ENCODE results near the gene ZNF304. TPM values are rescaled to one million over a fixed set of nuclear protein-coding genes. Genes with fewer than 3 reads are reported as not detected.

Gene ZNF304
- total RNA-seq, 2 donors from 2014 or later, result 2.9 to 4.0 TPM

GRCh38 chr19:57403737-57404563, 52.9 kb downstream of the ZNF304 start:
- 72 to 86% methylated on average over 3 to 8 of the region's 9 CpGs for WGBS, 2 donors
- Histone ChIP-seq H3K4me3 (no peak overlapping the region), H3K27ac (no peak overlapping the region), H3K4me1 (no peaks in the 10 kb centered on the region), H3K36me3 (replicated peaks in 1 of 2; ENCODE audit: insufficient read depth in 1 of 2, low read depth in 2 of 2) (peaks cover 0 to 2% of the 10 kb centered on the region in 2 donors), H3K9me3 (peaks cover 0 to 31% (median 0%) of the 10 kb centered on the region in 3 donors), H3K27me3 (no peaks in the 10 kb centered on the region)
- no peak for TF ChIP-seq POLR2A (IDR thresholded peaks at IDR 0.05)
- TF ChIP-seq CTCF (IDR thresholded peaks at IDR 0.05), result no peak
- ATAC-seq (no peak), DNase-seq (no peak)
- intact Hi-C loops (cut with DNase I), result no loop called here

GRCh38 chr19:57406516-57407123, 55.5 kb downstream of the ZNF304 start:
- Histone ChIP-seq H3K27me3 (no peaks in the 10 kb centered on the region), H3K36me3 (replicated peaks in 1 of 2; ENCODE audit: insufficient read depth in 1 of 2, low read depth in 2 of 2) (no peaks in the 10 kb centered on the region), H3K4me3 (no peak overlapping the region), H3K4me1 (peaks cover 2% of the 10 kb centered on the region), H3K27ac (no peak overlapping the region), H3K9me3 (peaks cover 0 to 17% (median 0%) of the 10 kb centered on the region in 3 donors)
- whole genome bisulfite sequencing, 2 donors, result 14% methylated on average over 8 of the region's 8 CpGs
- DNase-seq (peak; percentile 47 to 54 (median 52)), ATAC-seq (peak; percentile 51)
- intact Hi-C loops (cut with DNase I), result no loop called here
- peak in 6 of 7 experiments; percentile 30 to 51 (median 40) for TF ChIP-seq CTCF (IDR thresholded peaks at IDR 0.05)
- no peak for TF ChIP-seq POLR2A (IDR thresholded peaks at IDR 0.05)

Other genes starting within 250 kb of the ZNF304 start
- not detected for gene USP29, start 231.3 kb upstream of the ZNF304 start, total RNA-seq
- not detected for gene ZIM3, start 206.1 kb upstream of the ZNF304 start, total RNA-seq
- not detected for gene DUXA, start 183.8 kb upstream of the ZNF304 start, total RNA-seq
- gene ZNF264, start 159.8 kb upstream of the ZNF304 start, total RNA-seq, result 10 to 100 TPM; 17.1 to 35.0 TPM
- gene AURKC, start 120.2 kb upstream of the ZNF304 start, total RNA-seq, result not detected
- 10 to 100 TPM in 1 of 2 donors, 1 to 10 TPM in 1; 8.8 to 13.8 TPM for gene ZNF805, start 110.6 kb upstream of the ZNF304 start, total RNA-seq
- 10 to 100 TPM; 22.7 to 30.1 TPM for gene ZNF460, start 70.8 kb upstream of the ZNF304 start, total RNA-seq
- 1 to 10 TPM in 1 of 2 donors, under 1 TPM in 1; 0.33 to 3.9 TPM for gene ZNF543, start 30.8 kb upstream of the ZNF304 start, total RNA-seq
- gene TRAPPC2B, start 12.3 kb downstream of the ZNF304 start, total RNA-seq, result 1 to 10 TPM; 2.6 to 8.6 TPM
- gene ZNF547, start 12.3 kb downstream of the ZNF304 start, total RNA-seq, result 1 to 10 TPM in 1 of 2 donors, not detected in 1; 3.9 TPM
- gene ZNF548, start 38.6 kb downstream of the ZNF304 start, total RNA-seq, result 1 to 10 TPM; 6.6 to 7.5 TPM
- 1 to 10 TPM; 3.6 to 9.1 TPM for gene ZNF17, start 59.9 kb downstream of the ZNF304 start, total RNA-seq
- gene ZNF749, start 84.1 kb downstream of the ZNF304 start, total RNA-seq, result 10 to 100 TPM in 1 of 2 donors, 1 to 10 TPM in 1; 1.8 to 17.8 TPM
- gene VN1R1, start 105.9 kb downstream of the ZNF304 start, total RNA-seq, result under 1 TPM in 1 of 2 donors, not detected in 1; 0.78 TPM
- 1 to 10 TPM; 2.9 to 7.9 TPM for gene ZNF772, start 126.3 kb downstream of the ZNF304 start, total RNA-seq
- gene ZNF419, start 136.5 kb downstream of the ZNF304 start, total RNA-seq, result 10 to 100 TPM in 1 of 2 donors, 1 to 10 TPM in 1; 8.6 to 21.3 TPM
- gene ZNF773, start 148.7 kb downstream of the ZNF304 start, total RNA-seq, result 1 to 10 TPM; 1.6 to 2.0 TPM
- gene ZNF549, start 176.1 kb downstream of the ZNF304 start, total RNA-seq, result 1 to 10 TPM in 1 of 2 donors, under 1 TPM in 1; 0.66 to 2.3 TPM
- 1 to 10 TPM; 4.9 to 5.7 TPM for gene ZNF550, start 208.6 kb downstream of the ZNF304 start, total RNA-seq
- gene ZNF416, start 227.6 kb downstream of the ZNF304 start, total RNA-seq, result 1 to 10 TPM in 1 of 2 donors, under 1 TPM in 1; 0.66 to 2.1 TPM
- gene ZIK1, start 232.9 kb downstream of the ZNF304 start, total RNA-seq, result 1 to 10 TPM in 1 of 2 donors, under 1 TPM in 1; 0.78 to 3.3 TPM
- gene ZNF530, start 248.6 kb downstream of the ZNF304 start, total RNA-seq, result 1 to 10 TPM in 1 of 2 donors, under 1 TPM in 1; 0.78 to 2.6 TPM